ENCODE results near the gene PSMA5.

The PSMA5 gene

GRCh38 chr1:109383087-109383779 lies 43.0 kb downstream of the PSMA5 start:
- no peak for TF ChIP-seq CTCF (conservative IDR thresholded peaks at IDR 0.05; ENCODE audit: low read depth, low read length)
- H2AFZ ChIP-seq (ENCODE audit: low read depth): no peak overlapping the region
- no peaks in the 10 kb centered on the region for H3K36me3 ChIP-seq (ENCODE audit: insufficient read depth)
- H3K4me1 ChIP-seq (ENCODE audit: low read depth, poor library complexity, severe bottlenecking): peaks cover 21% of the 10 kb centered on the region
- no peaks in the 10 kb centered on the region; the same call in 1 of the 2 replicates for H4K20me1 ChIP-seq (ENCODE audit: insufficient read depth)
- no peak overlapping the region for H3K4me3 ChIP-seq (IDR thresholded peaks at IDR 0.05; ENCODE audit: insufficient read depth, low read depth, low read length)
- no peak overlapping the region for H3K27ac ChIP-seq
- no peak overlapping the region for H3K4me2 ChIP-seq
- H3K79me2 ChIP-seq (ENCODE audit: insufficient read depth, low read depth): no peaks in the 10 kb centered on the region
- H3K9ac ChIP-seq: no peak overlapping the region
- H3K27me3 ChIP-seq (ENCODE audit: insufficient read depth, low read depth): no peaks in the 10 kb centered on the region

- H2AFZ ChIP-seq (ENCODE audit: low read depth): no peak overlapping the region
- no peaks in the 10 kb centered on the region for H3K36me3 ChIP-seq (ENCODE audit: insufficient read depth)
- no peaks in the 10 kb centered on the region; the same call in 1 of the 2 replicates for H4K20me1 ChIP-seq (ENCODE audit: insufficient read depth)
- no peaks in the 10 kb centered on the region for H3K27me3 ChIP-seq (ENCODE audit: insufficient read depth, low read depth)
- no peaks in the 10 kb centered on the region for H3K79me2 ChIP-seq (ENCODE audit: insufficient read depth, low read depth)
- no peak overlapping the region for H3K27ac ChIP-seq
- H3K9ac ChIP-seq: no peak overlapping the region
- no peak overlapping the region for H3K4me3 ChIP-seq (IDR thresholded peaks at IDR 0.05; ENCODE audit: insufficient read depth, low read depth, low read length)
- TF ChIP-seq CTCF (conservative IDR thresholded peaks at IDR 0.05; ENCODE audit: low read depth, low read length): no peak
- peaks cover 27% of the 10 kb centered on the region for H3K4me1 ChIP-seq (ENCODE audit: low read depth, poor library complexity, severe bottlenecking)
- H3K4me2 ChIP-seq: no peak overlapping the region
Measured at GRCh38 chr1:109381573-109381972, 44.7 kb downstream of the PSMA5 start.

- Histone ChIP-seq H3K36me3 (ENCODE audit: insufficient read depth) (no peaks in the 10 kb centered on the region), H2AFZ (ENCODE audit: low read depth) (no peak overlapping the region), H3K4me1 (ENCODE audit: low read depth, poor library complexity, severe bottlenecking) (peaks cover 32% of the 10 kb centered on the region), H3K4me2 (no peak overlapping the region), H3K27ac (no peak overlapping the region), H3K4me3 (IDR thresholded peaks at IDR 0.05; ENCODE audit: insufficient read depth, low read depth, low read length) (no peak overlapping the region), H3K79me2 (ENCODE audit: insufficient read depth, low read depth) (no peaks in the 10 kb centered on the region), H4K20me1 (ENCODE audit: insufficient read depth) (no peaks in the 10 kb centered on the region), H3K9ac (no peak overlapping the region), H3K27me3 (ENCODE audit: insufficient read depth, low read depth) (no peaks in the 10 kb centered on the region)
- TF ChIP-seq CTCF (conservative IDR thresholded peaks at IDR 0.05; ENCODE audit: low read depth, low read length): no peak
Measured at GRCh38 chr1:109379907-109380306, 46.3 kb downstream of the PSMA5 start.

GRCh38 chr1:109379422-109379821 lies 46.8 kb downstream of the PSMA5 start:
- Histone ChIP-seq H2AFZ (ENCODE audit: low read depth) (no peak overlapping the region), H3K79me2 (ENCODE audit: insufficient read depth, low read depth) (no peaks in the 10 kb centered on the region), H3K4me2 (no peak overlapping the region), H4K20me1 (ENCODE audit: insufficient read depth) (no peaks in the 10 kb centered on the region), H3K27me3 (ENCODE audit: insufficient read depth, low read depth) (no peaks in the 10 kb centered on the region), H3K36me3 (ENCODE audit: insufficient read depth) (no peaks in the 10 kb centered on the region), H3K4me3 (IDR thresholded peaks at IDR 0.05; ENCODE audit: insufficient read depth, low read depth, low read length) (no peak overlapping the region), H3K9ac (no peak overlapping the region), H3K4me1 (ENCODE audit: low read depth, poor library complexity, severe bottlenecking) (peaks cover 37% of the 10 kb centered on the region), H3K27ac (no peak overlapping the region)
- no peak for TF ChIP-seq CTCF (conservative IDR thresholded peaks at IDR 0.05; ENCODE audit: low read depth, low read length)

Data from KMS-11 (cell line).